Endodermal cell (in vitro differentiated cells): Measurements from ENCODE around the gene SETDB2. TPM values are rescaled to one million over a fixed set of nuclear protein-coding genes. Genes with fewer than 3 reads are reported as not detected.

Experiments
- DNase-seq: peaks from one replicate; pipeline ENCODE4 v3.0.0-alpha.2; 2017
- H3K27ac ChIP-seq: 2 replicates; pipeline ENCODE4 v1.5.1; 2013; ENCODE audit warnings: mild to moderate bottlenecking, low read depth, low read length, moderate library complexity
- H3K27me3 ChIP-seq: 2 replicates; pipeline ENCODE4 v1.6.1; 2013; ENCODE audit warnings: mild to moderate bottlenecking, low read length, moderate library complexity; ENCODE audit not compliant: insufficient read depth, control insufficient read depth, poor library complexity, severe bottlenecking
- H3K36me3 ChIP-seq: 2 replicates; pipeline ENCODE4 v1.7.0; 2013; ENCODE audit warnings: mild to moderate bottlenecking, low read length, moderate library complexity; ENCODE audit not compliant: control insufficient read depth, insufficient read depth
- H3K4me1 ChIP-seq: one replicate; pipeline ENCODE4 v1.7.0; 2013; ENCODE audit warnings: low read length; ENCODE audit not compliant: control insufficient read depth, insufficient read depth
- H3K4me3 ChIP-seq: 2 replicates; pipeline ENCODE4 v1.5.1; 2013; ENCODE audit warnings: mild to moderate bottlenecking, low read length, moderate library complexity
- H3K9ac ChIP-seq: 2 replicates; pipeline ENCODE4 v1.6.1; 2013; ENCODE audit warnings: mild to moderate bottlenecking, low read length, moderate library complexity; ENCODE audit not compliant: poor library complexity, severe bottlenecking; ENCODE audit errors: extremely low read depth
- H3K9me3 ChIP-seq: 2 replicates; pipeline ENCODE4 v1.6.1; 2013; ENCODE audit warnings: mild to moderate bottlenecking, low read length, moderate library complexity; ENCODE audit not compliant: control insufficient read depth
- H3K27ac Mint-ChIP-seq: 2 replicates; pipeline ENCODE4 v1.8.0; 2020; ENCODE audit warnings: mixed read lengths
- H3K27me3 Mint-ChIP-seq: 2 replicates; pipeline ENCODE4 v1.8.0; 2021; ENCODE audit warnings: mild to moderate bottlenecking, mixed read lengths; ENCODE audit not compliant: insufficient read depth
- H3K36me3 Mint-ChIP-seq: 2 replicates; pipeline ENCODE4 v1.8.0; 2020; ENCODE audit warnings: low read depth, mixed read lengths
- H3K4me1 Mint-ChIP-seq: 2 replicates; pipeline ENCODE4 v1.8.0; 2020; ENCODE audit warnings: mixed read lengths
- H3K4me3 Mint-ChIP-seq: 2 replicates; pipeline ENCODE4 v1.8.0; 2020; ENCODE audit warnings: mild to moderate bottlenecking, moderate library complexity, mixed read lengths
- H3K9me3 Mint-ChIP-seq: 2 replicates; pipeline ENCODE4 v1.8.0; 2020; ENCODE audit warnings: mild to moderate bottlenecking, mixed read lengths
- WGBS, 2 experiments: methylation state at CpG; one replicate each; pipeline versions ENCODE4 v1.1.5 to v1.1.7; 2013; ENCODE audit warnings: missing lambda C conversion rate in 2 of 2, mixed read lengths in 1 of 2; ENCODE audit not compliant: insufficient coverage in 1 of 2, insufficient read length in 1 of 2; 5-methylcytosine and 5-hydroxymethylcytosine counted together
- total RNA-seq, 2 donors: library from RNA; stranded (reverse); fragmentation: NEBNext Ultra II Directional in 1 of 2; extraction: Animal tissue kit (Norgen Biotek cat#: 25700) in 1 of 2; gene quantifications; 2 replicates in 1 of 2; 3 replicates in 1 of 2; pipeline ENCODE4 v1.2.1, GENCODE V29; 2021
- TF ChIP-seq, protein P1 (sequence below): fragments of 200-600 bp; sonication (generic); conservative IDR thresholded peaks from 2 replicates; pipeline ENCODE4 v1.5.0; 2021; ENCODE audit warnings: antibody characterized with exemption, mild to moderate bottlenecking

The SETDB2 gene
- total RNA-seq, 2 donors from 2014 or later = 7.8 to 9.5 TPM

DNA sequence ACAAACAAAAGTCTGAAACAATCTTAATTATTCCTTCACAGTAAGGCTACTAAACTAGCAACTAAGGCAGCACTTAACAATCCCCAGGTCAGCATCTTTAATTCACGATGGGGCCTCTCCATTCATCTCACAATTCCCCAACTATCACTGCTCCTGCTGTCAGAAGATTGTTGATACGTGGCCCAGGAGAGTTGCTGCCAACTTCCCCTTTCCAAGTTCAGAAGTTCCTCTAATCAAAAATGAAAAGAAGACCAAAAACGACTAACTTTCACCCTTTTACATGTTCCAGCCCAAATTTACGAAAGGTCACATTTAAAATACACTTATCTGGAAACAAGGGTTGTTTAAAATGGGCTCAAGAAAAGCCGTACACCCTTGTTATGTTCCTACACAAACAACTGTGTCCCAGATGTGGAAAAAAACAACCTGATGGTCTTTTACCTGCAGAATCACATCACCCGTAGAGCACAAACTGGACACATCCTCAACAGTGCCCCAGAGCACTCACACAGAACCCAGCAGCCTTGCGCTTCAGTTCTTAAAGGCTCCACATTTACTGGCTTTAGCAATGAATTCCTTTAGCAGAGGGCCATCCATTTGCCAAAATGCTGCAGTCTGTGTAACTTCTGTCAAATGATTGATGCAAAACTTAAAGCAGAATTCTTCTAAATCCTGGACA, 89.7 kb downstream of the SETDB2 start:
- no peaks in the 10 kb centered on the region for H3K27me3 Mint-ChIP-seq
- Histone ChIP-seq H3K4me1 (no peaks in the 10 kb centered on the region), H3K27me3 (no peaks in the 10 kb centered on the region), H3K27ac (no peak overlapping the region), H3K4me3 (no peak overlapping the region), H3K36me3 (peaks cover 80% of the 10 kb centered on the region), H3K9ac (no peak overlapping the region), H3K9me3 (no peaks in the 10 kb centered on the region)
- no peak for DNase-seq
- no peak overlapping the region for H3K4me3 Mint-ChIP-seq
- H3K27ac Mint-ChIP-seq = no peak overlapping the region
- 83 to 88% methylated on average over 6 to 7 of the region's 7 CpGs for WGBS, 2 experiments
- H3K4me1 Mint-ChIP-seq = no peaks in the 10 kb centered on the region
- no peaks in the 10 kb centered on the region for H3K9me3 Mint-ChIP-seq
- TF ChIP-seq, protein P1, sequence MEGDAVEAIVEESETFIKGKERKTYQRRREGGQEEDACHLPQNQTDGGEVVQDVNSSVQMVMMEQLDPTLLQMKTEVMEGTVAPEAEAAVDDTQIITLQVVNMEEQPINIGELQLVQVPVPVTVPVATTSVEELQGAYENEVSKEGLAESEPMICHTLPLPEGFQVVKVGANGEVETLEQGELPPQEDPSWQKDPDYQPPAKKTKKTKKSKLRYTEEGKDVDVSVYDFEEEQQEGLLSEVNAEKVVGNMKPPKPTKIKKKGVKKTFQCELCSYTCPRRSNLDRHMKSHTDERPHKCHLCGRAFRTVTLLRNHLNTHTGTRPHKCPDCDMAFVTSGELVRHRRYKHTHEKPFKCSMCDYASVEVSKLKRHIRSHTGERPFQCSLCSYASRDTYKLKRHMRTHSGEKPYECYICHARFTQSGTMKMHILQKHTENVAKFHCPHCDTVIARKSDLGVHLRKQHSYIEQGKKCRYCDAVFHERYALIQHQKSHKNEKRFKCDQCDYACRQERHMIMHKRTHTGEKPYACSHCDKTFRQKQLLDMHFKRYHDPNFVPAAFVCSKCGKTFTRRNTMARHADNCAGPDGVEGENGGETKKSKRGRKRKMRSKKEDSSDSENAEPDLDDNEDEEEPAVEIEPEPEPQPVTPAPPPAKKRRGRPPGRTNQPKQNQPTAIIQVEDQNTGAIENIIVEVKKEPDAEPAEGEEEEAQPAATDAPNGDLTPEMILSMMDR = no peak
- H3K36me3 Mint-ChIP-seq = peaks cover 74% of the 10 kb centered on the region

GRCh38 chr13:49536144-49536873, 92.2 kb downstream of the SETDB2 start:
- TF ChIP-seq, protein P1 = no peak
- Histone ChIP-seq H3K36me3 (peaks cover 89% of the 10 kb centered on the region), H3K27ac (no peak overlapping the region), H3K9ac (no peak overlapping the region), H3K4me1 (no peaks in the 10 kb centered on the region), H3K27me3 (no peaks in the 10 kb centered on the region), H3K9me3 (no peaks in the 10 kb centered on the region), H3K4me3 (no peak overlapping the region)
- Mint-ChIP-seq H3K36me3 (peaks cover 81% of the 10 kb centered on the region), H3K9me3 (no peaks in the 10 kb centered on the region), H3K27me3 (no peaks in the 10 kb centered on the region), H3K4me1 (no peaks in the 10 kb centered on the region), H3K27ac (no peak overlapping the region), H3K4me3 (no peak overlapping the region)
- WGBS, 2 experiments = 89 to 92% methylated on average over 4 to 7 of the region's 7 CpGs
- DNase-seq = no peak

DNA sequence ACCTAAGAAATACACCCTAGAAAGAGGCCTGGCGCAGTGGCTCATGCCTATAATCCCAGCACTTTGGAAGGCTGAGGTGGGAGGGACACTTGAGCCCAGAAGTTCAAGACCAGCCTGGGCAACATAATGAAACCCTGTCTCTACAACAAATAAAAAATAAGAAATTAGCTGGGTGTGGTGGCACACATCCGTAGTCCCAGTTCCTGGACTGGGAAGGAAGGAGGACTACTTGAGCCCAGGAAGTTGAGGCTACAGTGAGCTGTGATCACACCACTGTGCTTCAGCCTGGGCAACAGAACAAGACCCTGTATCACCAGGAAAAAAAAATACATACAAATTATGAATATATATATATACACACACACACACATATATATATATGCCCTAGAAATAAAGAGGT, 94.3 kb downstream of the SETDB2 start:
- Histone ChIP-seq H3K4me1 (no peaks in the 10 kb centered on the region), H3K9me3 (no peaks in the 10 kb centered on the region), H3K4me3 (no peak overlapping the region), H3K9ac (no peak overlapping the region), H3K27me3 (no peaks in the 10 kb centered on the region), H3K36me3 (peaks cover 87% of the 10 kb centered on the region), H3K27ac (no peak overlapping the region)
- Mint-ChIP-seq H3K4me3 (no peak overlapping the region), H3K9me3 (no peaks in the 10 kb centered on the region), H3K27ac (no peak overlapping the region), H3K4me1 (no peaks in the 10 kb centered on the region), H3K27me3 (no peaks in the 10 kb centered on the region), H3K36me3 (peaks cover 73% of the 10 kb centered on the region)
- DNase-seq = no peak
- TF ChIP-seq, protein P1 = no peak
- WGBS, 2 experiments = 96 to 100% methylated on average over 1 to 2 of the region's 2 CpGs
